A549 (cell line): ENCODE measurements around the gene NPW. TPM values are rescaled to one million over a fixed set of nuclear protein-coding genes. Genes with fewer than 3 reads are reported as not detected.
A peak's percentile ranks its signal among the peaks of the same experiment; 100 is the strongest.

Experiments used
- ATAC-seq, 2 experiments: fragments of 200-7000 bp in 1 of 2; fragments of >200 bp in 1 of 2; cut with Nextera tagmentation in 1 of 2; cut with Tn5 transposase in 1 of 2; 3 replicates each; pipeline versions ENCODE4 v1.8.0 to v1.9.1; 2018 to 2020; ENCODE audit warnings: mild to moderate bottlenecking in 1 of 2, moderate library complexity in 1 of 2
- CTCF ChIA-PET: fragments of 300-600 bp; sonication (Branson Sonifier 250); formaldehyde crosslinking; extraction: SDS; loops from one replicate; lab custom pipeline; 2021; ENCODE audit warnings: antibody characterized with exemption, inconsistent platforms; lab: Yijun Ruan, JAX
- POLR2A ChIA-PET: fragments of 350-600 bp; formaldehyde crosslinking; extraction: SDS; loops from one replicate; lab custom pipeline; 2021; ENCODE audit warnings: antibody characterized with exemption, inconsistent platforms; lab: Yijun Ruan, JAX
- DNase-seq, 2 experiments: peaks; one replicate each; pipeline versions ENCODE4 v3.0.0 to v3.0.0-alpha.2; 2011 to 2016; ENCODE audit warnings: low read depth in 1 of 2, low spot score in 1 of 2
- FAIRE-seq: peaks from 2 replicates; lab custom pipeline; 2011; peaks lifted over from hg19 to GRCh38; lab: Jason Lieb, UNC
- H3K27ac ChIP-seq, 2 experiments: fragments of >200 bp; sonication (Bioruptor Twin); formaldehyde crosslinking; 3 replicates each; pipeline ENCODE4 v1.5.1; 2016 to 2017
- H3K4me1 ChIP-seq: fragments of >200 bp; sonication (Bioruptor Twin); formaldehyde crosslinking; 3 replicates; pipeline ENCODE4 v1.6.1; 2016
- H3K4me2 ChIP-seq: fragments of >200 bp; sonication (Bioruptor Twin); formaldehyde crosslinking; 3 replicates; pipeline ENCODE4 v1.6.1; 2016
- H3K4me3 ChIP-seq: fragments of >200 bp; sonication (Bioruptor Twin); formaldehyde crosslinking; 3 replicates; pipeline ENCODE4 v1.5.1; 2016
- H3K9me3 ChIP-seq: fragments of >200 bp; sonication (Bioruptor Twin); formaldehyde crosslinking; 3 replicates; pipeline ENCODE4 v1.6.1; 2016
- CHD2 ChIP-seq: fragments of 150-350 bp; IDR thresholded peaks from 2 replicates; pipeline ENCODE4 v1.6.1; 2014; ENCODE audit warnings: low read length; ENCODE audit not compliant: partially characterized antibody
- CTCF ChIP-seq: fragments of >200 bp; sonication (Bioruptor Twin); formaldehyde crosslinking; IDR thresholded peaks from 3 replicates; pipeline ENCODE4 v1.5.1; 2016
- EHF ChIP-seq: fragments of 250-450 bp; sonication (Bioruptor Pico); IDR thresholded peaks from 2 replicates; pipeline ENCODE4 v1.5.0; 2020; ENCODE audit warnings: mild to moderate bottlenecking
- ELK1 ChIP-seq: fragments of 150-350 bp; IDR thresholded peaks from 2 replicates; pipeline ENCODE4 v1.6.1; 2014; ENCODE audit warnings: low read depth, mild to moderate bottlenecking, low read length
- FOXS1 ChIP-seq: fragments of 250-450 bp; sonication (Bioruptor Pico); IDR thresholded peaks from 2 replicates; pipeline ENCODE4 v1.5.0; 2020; ENCODE audit warnings: mild to moderate bottlenecking, moderate library complexity
- HEYL ChIP-seq: fragments of 250-450 bp; sonication (Bioruptor Pico); IDR thresholded peaks from 2 replicates; pipeline ENCODE4 v1.8.0; 2021; ENCODE audit warnings: mild to moderate bottlenecking, moderate library complexity
- HOXB13 ChIP-seq: fragments of 250-450 bp; sonication (Bioruptor Pico); IDR thresholded peaks from 2 replicates; pipeline ENCODE4 v1.5.0; 2020; ENCODE audit warnings: low read depth, mild to moderate bottlenecking, moderate library complexity
- HOXB5 ChIP-seq: fragments of 250-450 bp; sonication (Bioruptor Pico); IDR thresholded peaks from 2 replicates; pipeline ENCODE4 v1.5.0; 2020; ENCODE audit warnings: mild to moderate bottlenecking, moderate library complexity
- JUN ChIP-seq, 2 experiments: fragments of >200 bp; sonication (Bioruptor Twin); formaldehyde crosslinking; IDR thresholded peaks; 2 replicates in 1 of 2; 3 replicates in 1 of 2; pipeline ENCODE4 v1.6.1; 2016 to 2017
- KDM5A ChIP-seq: fragments of 200-600 bp; sonication (generic); IDR thresholded peaks from 2 replicates; pipeline ENCODE4 v1.6.1; 2016; ENCODE audit warnings: antibody characterized with exemption, mild to moderate bottlenecking
- NPAS2 ChIP-seq: fragments of 250-450 bp; sonication (Bioruptor Pico); IDR thresholded peaks from 2 replicates; pipeline ENCODE4 v1.8.0; 2022; ENCODE audit warnings: mild to moderate bottlenecking, moderate library complexity, borderline replicate concordance
- PBX3 ChIP-seq: IDR thresholded peaks from 2 replicates; pipeline ENCODE4 v1.6.1; 2012
- PHF8 ChIP-seq: fragments of 200-600 bp; sonication (generic); IDR thresholded peaks from 2 replicates; pipeline ENCODE4 v1.6.1; 2016; ENCODE audit warnings: low read depth, mild to moderate bottlenecking, antibody characterized with exemption, moderate library complexity, borderline replicate concordance
- RAD21 ChIP-seq, 2 experiments: fragments of >200 bp in 1 of 2; sonication (Bioruptor Twin) in 1 of 2; formaldehyde crosslinking in 1 of 2; IDR thresholded peaks in 1 of 2; conservative IDR thresholded peaks in 1 of 2; 2 replicates in 1 of 2; 3 replicates in 1 of 2; pipeline ENCODE4 v1.6.1; 2012 to 2018; ENCODE audit warnings: inconsistent platforms in 1 of 2
- RARB ChIP-seq: fragments of 250-450 bp; sonication (Bioruptor Pico); IDR thresholded peaks from 2 replicates; pipeline ENCODE4 v1.8.0; 2021; ENCODE audit warnings: mild to moderate bottlenecking, moderate library complexity
- REST ChIP-seq: fragments of 200-600 bp; sonication (generic); IDR thresholded peaks from 2 replicates; pipeline ENCODE4 v1.6.1; 2016; ENCODE audit warnings: antibody characterized with exemption, mild to moderate bottlenecking, moderate library complexity
- SMC3 ChIP-seq: fragments of >200 bp; sonication (Bioruptor Twin); formaldehyde crosslinking; IDR thresholded peaks from 3 replicates; pipeline ENCODE4 v1.6.1; 2018; ENCODE audit warnings: inconsistent platforms
- WGBS: methylation state at CpG from one replicate; pipeline ENCODE4 v1.1.6; 2017; ENCODE audit errors: missing lambda C conversion rate; 5-methylcytosine and 5-hydroxymethylcytosine counted together
- polyA plus RNA-seq, 4 experiments: library from polyadenylated mRNA; depleted of rRNA in 3 of 4; stranded (reverse); fragments of >200 nt; fragmentation: RNase III in 1 of 4; extraction: RNeasy Plus Mini Kit Qiagen cat#74134 plus additional on column Dnase treatment in 1 of 4; gene quantifications; 2 replicates in 3 of 4; 3 replicates in 1 of 4; pipeline ENCODE4 v1.2.3, GENCODE V29; 2011 to 2017

The NPW gene
- polyA plus RNA-seq, 2 of the 4 experiments (the other 2 are of a cell fraction) = 0.26 to 1.0 TPM

- POLR2A ChIA-PET = interaction anchor here (0.6 to 5.4 kb wide), 6 partner anchors 13 to 604 kb away, joined by 3 to 50 read pairs (median 3); partner anchors contain the start of genes RPS2, TBL3 and TRAF7
- ATAC-seq = peak; percentile 7 to 9; a peak in 3 of 6 replicates
- peaks cover 45% of the 10 kb centered on the region for H3K4me1 ChIP-seq
- H3K27ac ChIP-seq = peak overlapping the region; percentile 86 to 94
- TF ChIP-seq PHF8 (peak; percentile 96; the same call in 1 of the 2 replicates), CTCF (no peak), JUN (IDR thresholded peaks at IDR 0.05) (peak in 1 of 2 experiments; percentile 1; a peak in 2 of 5 replicates), NPAS2 (CRISPR knock-in tag) (no peak), HOXB5 (CRISPR knock-in tag) (no peak), KDM5A (peak; percentile 56; the same call in 1 of the 2 replicates)
- TF ChIP-seq, all 56 proteins: peak for 3
- peak overlapping the region; percentile 67 for H3K4me3 ChIP-seq
- CTCF ChIA-PET = interaction anchor here (0.6 to 19.7 kb wide), 5 partner anchors 9 to 156 kb away, joined by 3 to 196 read pairs (median 3); partner anchors contain the start of gene ZNF598
- DNase-seq = no peak
- FAIRE-seq = no peak
- H3K4me2 ChIP-seq = peak overlapping the region; percentile 88
- WGBS = 10% methylated on average over 51 of the region's 58 CpGs
- no peaks in the 10 kb centered on the region for H3K9me3 ChIP-seq
These were observed 35.0 kb upstream of the NPW start for GRCh38 chr16:1984347-1985225.

- H3K4me3 ChIP-seq = peak overlapping the region; percentile 67
- H3K4me1 ChIP-seq = peaks cover 49% of the 10 kb centered on the region
- ATAC-seq (no peak), DNase-seq (no peak), FAIRE-seq (no peak)
- POLR2A ChIA-PET = interaction anchor here (5.4 kb wide), 1 partner anchor 20 kb away, joined by 50 read pairs; the partner anchor contains the start of gene RPS2
- H3K27ac ChIP-seq = peak overlapping the region in 1 of 2 experiments; percentile 94; a peak in 3 of 6 replicates
- 90% methylated on average over 14 of the region's 14 CpGs for WGBS
- no peaks in the 10 kb centered on the region for H3K9me3 ChIP-seq
- peak overlapping the region; percentile 88 for H3K4me2 ChIP-seq
- 0 out of 2 replicates have a peak, but pooled peaks have one; percentile 26 for TF ChIP-seq PBX3
- no peak for TF ChIP-seq RAD21 (conservative IDR thresholded peaks at IDR 0.05 in 1 of 2, IDR thresholded peaks at IDR 0.05 in 1 of 2)
- CTCF ChIA-PET = interaction anchor here (2.4 to 19.7 kb wide), 2 partner anchors 19 to 155 kb away, joined by 10 to 196 read pairs; partner anchors contain the start of gene ZNF598
These were observed 34.0 kb upstream of the NPW start for GRCh38 chr16:1985466-1986150.

- CTCF ChIA-PET = interaction anchor here (0.8 to 19.7 kb wide), 4 partner anchors 10 to 153 kb away, joined by 3 to 196 read pairs (median 5); partner anchors contain the start of gene ZNF598
- 0 out of 6 replicates have a peak overlapping the region, but pooled peaks of 1 of the 2 experiments have one; percentile 4 for H3K27ac ChIP-seq
- DNase-seq (no peak), ATAC-seq (no peak), FAIRE-seq (no peak)
- H3K4me2 ChIP-seq = no peak overlapping the region
- H3K9me3 ChIP-seq = no peaks in the 10 kb centered on the region
- POLR2A ChIA-PET = interaction anchor here (1.5 kb wide), 1 partner anchor 22 kb away, joined by 9 read pairs; the partner anchor contains the start of gene RPS2
- H3K4me3 ChIP-seq = no peak overlapping the region
- peaks cover 54% of the 10 kb centered on the region for H3K4me1 ChIP-seq
- 88% methylated on average over 7 of the region's 10 CpGs for WGBS
- TF ChIP-seq SMC3 = no peak
- TF ChIP-seq CHD2 = no peak
- TF ChIP-seq FOXS1 = no peak
- no peak for TF ChIP-seq CTCF
- TF ChIP-seq RARB = no peak
- TF ChIP-seq HOXB13 (CRISPR knock-in tag) = no peak
- TF ChIP-seq REST = no peak
- TF ChIP-seq HEYL = no peak
- TF ChIP-seq ELK1 = no peak
- no peak for TF ChIP-seq NPAS2 (CRISPR knock-in tag)
- no peak for TF ChIP-seq EHF
These were observed 32.4 kb upstream of the NPW start for GRCh38 chr16:1987198-1987597.
